Body of pancreas (tissue), 4 donors: Measurements from ENCODE around the gene DLGAP1. TPM values are rescaled to one million over a fixed set of nuclear protein-coding genes. Genes with fewer than 3 reads are reported as not detected.

ENCODE experiments used
- ATAC-seq: fragments of 150-250 bp; one replicate; pipeline ENCODE4 v1.9.1; 2016
- DNase-seq, 4 donors: peaks; one replicate each; pipeline ENCODE4 v3.0.0-alpha.2; 2019
- H3K27ac ChIP-seq, 4 donors: fragments of 200-600 bp; sonication (generic); 1 replicate in 3 of 4; 2 replicates in 1 of 4; pipeline versions ENCODE4 v1.5.1 to v1.6.1; 2016 to 2019; ENCODE audit warnings: mild to moderate bottlenecking in 1 of 4, mixed read lengths in 1 of 4, moderate library complexity in 1 of 4
- H3K27me3 ChIP-seq, 2 donors: fragments of 200-600 bp; sonication (generic); one replicate each; pipeline ENCODE4 v1.6.0; 2016; ENCODE audit warnings: mild to moderate bottlenecking in 1 of 2
- H3K36me3 ChIP-seq, 2 donors: fragments of 200-600 bp; sonication (generic); replicated peaks in 1 of 2; 2 replicates each; pipeline ENCODE4 v1.5.1; 2016; ENCODE audit warnings: low read depth in 2 of 2; ENCODE audit not compliant: insufficient read depth in 1 of 2
- H3K4me1 ChIP-seq: fragments of 200-600 bp; sonication (generic); one replicate; pipeline ENCODE4 v1.6.0; 2016
- H3K4me3 ChIP-seq, 2 donors: fragments of 200-600 bp; sonication (generic); 1 replicate in 1 of 2; 2 replicates in 1 of 2; pipeline ENCODE4 v1.5.1; 2016 to 2019
- H3K9me3 ChIP-seq, 3 donors: fragments of 200-600 bp; sonication (generic); 1 replicate in 2 of 3; 2 replicates in 1 of 3; pipeline ENCODE4 v1.5.1; 2016
- POLR2A ChIP-seq, 3 donors: fragments of 450-650 bp; IDR thresholded peaks; one replicate each; pipeline ENCODE4 v1.6.1; 2016; ENCODE audit warnings: antibody characterized with exemption in 3 of 3, mild to moderate bottlenecking in 2 of 3
- WGBS, 2 donors: methylation state at CpG; one replicate each; pipeline ENCODE4 v1.1.5; 2017; 5-methylcytosine and 5-hydroxymethylcytosine counted together
- intact Hi-C: fragments of 100-400 bp; cut with DNase I; formaldehyde crosslinking; loops from one replicate; pipeline ENCODE4 v1.15.1; 2023
- total RNA-seq, 2 donors: library from RNA; depleted of rRNA; stranded (reverse); fragments of >200 nt; gene quantifications; one replicate each; pipeline ENCODE4 v1.1.0, GENCODE V29; 2016
- TF ChIP-seq, protein P1 (sequence below), 7 experiments: fragments of 450-650 bp in 4 of 7; fragments of 200-600 bp in 3 of 7; sonication (generic) in 3 of 7; IDR thresholded peaks; one replicate each; pipeline ENCODE4 v1.5.1; 2016 to 2019; ENCODE audit warnings: antibody characterized with exemption in 7 of 7

DLGAP1 gene
- total RNA-seq, 2 donors from 2014 or later = 0.52 to 7.9 TPM

DNA sequence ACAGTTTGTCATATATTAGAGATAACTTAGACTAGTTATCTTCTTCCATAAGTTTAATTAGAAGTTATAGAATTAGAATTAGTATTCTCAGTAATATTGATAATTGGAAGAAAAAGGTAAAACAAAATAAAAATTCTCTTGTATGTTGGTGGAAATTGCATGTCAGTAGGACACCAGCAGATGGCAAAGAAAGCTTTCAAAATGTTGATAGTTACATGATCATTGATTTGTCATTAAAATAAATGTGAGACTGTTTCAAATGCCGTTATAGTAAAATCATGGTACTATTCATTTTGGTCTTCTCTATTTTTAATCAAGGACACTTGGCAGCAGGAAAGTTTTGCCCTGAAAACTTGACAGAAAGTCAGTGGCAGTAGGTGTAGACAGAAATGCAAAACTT is 734.9 kb downstream of the DLGAP1 start:
- Histone ChIP-seq H3K27me3 (no peaks in the 10 kb centered on the region), H3K27ac (no peak overlapping the region), H3K9me3 (no peaks in the 10 kb centered on the region), H3K36me3 (no peaks in the 10 kb centered on the region), H3K4me1 (peaks cover 8% of the 10 kb centered on the region), H3K4me3 (no peak overlapping the region)
- intact Hi-C loops = no loop called here
- ATAC-seq (no peak), DNase-seq (no peak)
- TF ChIP-seq, protein P1, sequence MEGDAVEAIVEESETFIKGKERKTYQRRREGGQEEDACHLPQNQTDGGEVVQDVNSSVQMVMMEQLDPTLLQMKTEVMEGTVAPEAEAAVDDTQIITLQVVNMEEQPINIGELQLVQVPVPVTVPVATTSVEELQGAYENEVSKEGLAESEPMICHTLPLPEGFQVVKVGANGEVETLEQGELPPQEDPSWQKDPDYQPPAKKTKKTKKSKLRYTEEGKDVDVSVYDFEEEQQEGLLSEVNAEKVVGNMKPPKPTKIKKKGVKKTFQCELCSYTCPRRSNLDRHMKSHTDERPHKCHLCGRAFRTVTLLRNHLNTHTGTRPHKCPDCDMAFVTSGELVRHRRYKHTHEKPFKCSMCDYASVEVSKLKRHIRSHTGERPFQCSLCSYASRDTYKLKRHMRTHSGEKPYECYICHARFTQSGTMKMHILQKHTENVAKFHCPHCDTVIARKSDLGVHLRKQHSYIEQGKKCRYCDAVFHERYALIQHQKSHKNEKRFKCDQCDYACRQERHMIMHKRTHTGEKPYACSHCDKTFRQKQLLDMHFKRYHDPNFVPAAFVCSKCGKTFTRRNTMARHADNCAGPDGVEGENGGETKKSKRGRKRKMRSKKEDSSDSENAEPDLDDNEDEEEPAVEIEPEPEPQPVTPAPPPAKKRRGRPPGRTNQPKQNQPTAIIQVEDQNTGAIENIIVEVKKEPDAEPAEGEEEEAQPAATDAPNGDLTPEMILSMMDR (IDR thresholded peaks at IDR 0.05) = no peak
- TF ChIP-seq POLR2A (IDR thresholded peaks at IDR 0.05) = no peak
- WGBS, 2 donors = 78 to 79% methylated on average over 1 of the region's 1 CpG

DNA sequence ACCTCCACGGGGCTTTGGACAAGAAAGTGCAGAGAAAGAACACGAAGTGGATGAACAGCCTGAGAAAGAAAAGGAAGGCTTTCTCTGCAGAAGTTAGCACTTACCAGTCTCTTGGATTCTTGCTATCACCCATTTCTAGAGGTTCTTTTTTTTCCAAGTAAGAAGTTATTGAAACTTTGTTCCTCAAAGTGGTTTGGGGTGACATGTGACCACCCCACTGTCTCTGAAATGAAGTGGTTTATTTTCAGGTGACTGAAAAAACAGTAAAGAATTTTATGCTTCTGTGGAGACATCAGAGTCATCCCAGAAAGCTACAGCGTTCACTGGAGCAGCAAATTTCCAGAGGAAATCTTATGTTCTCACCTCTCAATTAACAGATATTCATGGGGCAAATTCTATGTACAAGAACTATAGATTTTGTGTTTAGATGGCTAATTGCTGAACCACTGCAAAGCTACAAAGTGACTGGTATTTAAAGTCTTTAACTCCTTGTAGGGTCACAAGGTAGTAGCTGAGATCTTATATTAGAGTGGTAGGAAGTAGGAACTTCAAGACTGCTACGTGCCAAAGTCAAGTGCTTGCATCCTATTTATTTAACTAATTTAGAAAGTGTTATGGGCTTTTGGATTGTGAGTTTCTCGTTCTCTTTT is 737.6 kb downstream of the DLGAP1 start:
- TF ChIP-seq, protein P1 (IDR thresholded peaks at IDR 0.05) = no peak
- no peak for TF ChIP-seq POLR2A (IDR thresholded peaks at IDR 0.05)
- Histone ChIP-seq H3K9me3 (no peaks in the 10 kb centered on the region), H3K4me1 (peaks cover 9% of the 10 kb centered on the region), H3K36me3 (no peaks in the 10 kb centered on the region), H3K4me3 (no peak overlapping the region), H3K27me3 (no peaks in the 10 kb centered on the region), H3K27ac (no peak overlapping the region)
- intact Hi-C loops = no loop called here
- DNase-seq (no peak), ATAC-seq (no peak)
- WGBS, 2 donors = 62 to 68% methylated on average over 5 of the region's 5 CpGs

DNA sequence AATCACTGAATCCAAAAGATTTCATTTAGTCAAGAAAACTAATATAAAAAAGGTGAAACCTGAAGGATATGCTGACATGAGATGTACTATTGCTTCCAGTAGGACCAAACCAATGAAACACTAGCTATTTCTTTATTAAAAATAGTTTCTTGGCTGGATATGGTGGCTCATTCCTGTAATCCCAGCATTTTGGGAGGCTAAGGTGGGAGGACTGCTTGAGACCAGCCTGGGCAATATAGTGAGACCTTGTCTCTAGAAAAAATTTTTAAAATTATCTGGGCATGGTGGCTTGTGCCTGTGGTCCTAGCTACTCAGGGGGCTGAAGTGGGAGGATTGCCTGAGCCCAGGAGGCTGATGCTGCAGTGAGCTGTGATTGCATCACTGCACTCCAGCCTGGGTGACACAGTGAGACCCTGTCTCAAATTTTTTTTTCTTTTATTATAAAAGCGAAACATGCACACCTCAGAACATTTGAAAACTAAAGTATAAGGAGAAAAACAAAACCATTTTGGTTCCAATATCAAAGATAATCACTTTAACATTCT is 738.9 kb downstream of the DLGAP1 start:
- TF ChIP-seq, protein P1 (IDR thresholded peaks at IDR 0.05) = no peak
- TF ChIP-seq POLR2A (IDR thresholded peaks at IDR 0.05) = no peak
- intact Hi-C loops = no loop called here
- DNase-seq = no peak
- peaks cover 22% of the 10 kb centered on the region for H3K4me1 ChIP-seq
- no peaks in the 10 kb centered on the region for H3K9me3 ChIP-seq
- no peak for ATAC-seq
- H3K36me3 ChIP-seq = no peaks in the 10 kb centered on the region
- no peak overlapping the region for H3K4me3 ChIP-seq
- H3K27ac ChIP-seq = no peak overlapping the region
- 84 to 90% methylated on average over 1 of the region's 1 CpG for WGBS, 2 donors
- no peaks in the 10 kb centered on the region for H3K27me3 ChIP-seq

DNA sequence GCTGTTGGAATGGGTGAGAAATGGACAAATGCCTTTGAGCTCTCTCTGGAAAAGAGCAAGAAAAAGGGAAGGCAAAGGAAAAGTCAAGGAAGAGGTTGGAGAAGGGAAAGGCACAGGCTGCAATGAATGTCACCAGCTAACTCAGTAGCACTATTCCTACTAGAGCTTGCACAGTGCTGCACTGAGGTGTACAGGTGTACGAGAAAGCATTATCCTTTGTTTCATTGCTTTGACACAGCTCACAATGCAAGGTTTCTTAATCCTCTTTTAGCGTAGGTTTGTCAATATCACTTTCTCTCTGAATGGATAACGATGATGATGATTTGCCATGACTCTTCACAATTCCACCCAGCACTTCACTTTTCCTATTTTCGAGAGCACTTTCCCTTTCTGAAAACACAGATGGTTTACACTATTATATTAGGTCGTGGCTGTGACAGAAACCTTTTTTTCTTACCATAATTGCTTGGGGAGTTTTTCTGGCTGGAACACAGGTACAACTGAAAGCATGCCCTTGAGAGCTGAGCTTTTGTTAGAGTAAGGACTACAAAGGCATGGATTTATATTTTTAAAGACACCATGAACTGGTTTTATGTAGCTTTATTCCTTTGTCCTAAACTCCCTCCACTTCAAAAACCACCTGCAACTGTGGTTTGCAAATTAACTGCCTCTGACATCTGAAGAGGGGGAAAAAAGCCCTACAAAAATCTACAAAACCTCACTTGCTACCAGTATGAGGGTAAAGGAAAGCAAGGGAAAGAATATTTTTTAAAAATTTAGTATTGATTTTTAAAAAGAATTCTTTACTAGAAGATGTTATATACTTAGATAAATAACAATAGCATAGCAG is 739.7 kb downstream of the DLGAP1 start:
- TF ChIP-seq, protein P1 (IDR thresholded peaks at IDR 0.05) = no peak
- TF ChIP-seq POLR2A (IDR thresholded peaks at IDR 0.05) = no peak
- no peaks in the 10 kb centered on the region for H3K36me3 ChIP-seq
- no peak for ATAC-seq
- no peaks in the 10 kb centered on the region for H3K9me3 ChIP-seq
- no peak overlapping the region for H3K27ac ChIP-seq
- peaks cover 30% of the 10 kb centered on the region for H3K4me1 ChIP-seq
- intact Hi-C loops = no loop called here
- WGBS, 2 donors = 64 to 69% methylated on average over 5 of the region's 5 CpGs
- no peak overlapping the region for H3K4me3 ChIP-seq
- H3K27me3 ChIP-seq = no peaks in the 10 kb centered on the region
- no peak for DNase-seq
